GM13977 (cell line): Measurements from ENCODE around the gene CREB5.
A peak's percentile ranks its signal among the peaks of the same experiment; 100 is the strongest.

Experiments
- DNase-seq: peaks from one replicate; pipeline ENCODE4 v3.0.0; 2012; ENCODE audit warnings: low spot score
- CTCF ChIP-seq: IDR thresholded peaks from 2 replicates; pipeline ENCODE4 v1.5.1; 2012; ENCODE audit warnings: mild to moderate bottlenecking, control low read depth; ENCODE audit not compliant: insufficient read depth; ENCODE audit errors: extremely low read depth, missing control alignments
- in situ Hi-C: fragments of 300-500 bp; cut with MboI; formaldehyde crosslinking; loops from one replicate; pipeline ENCODE4 v1.12.0; 2022; ENCODE audit warnings: low sequenced_read_pairs, low pct_unique_long_range_greater_than_20kb, mixed read lengths, inconsistent platforms; ENCODE audit not compliant: unreplicated experiment

CREB5 gene

DNA sequence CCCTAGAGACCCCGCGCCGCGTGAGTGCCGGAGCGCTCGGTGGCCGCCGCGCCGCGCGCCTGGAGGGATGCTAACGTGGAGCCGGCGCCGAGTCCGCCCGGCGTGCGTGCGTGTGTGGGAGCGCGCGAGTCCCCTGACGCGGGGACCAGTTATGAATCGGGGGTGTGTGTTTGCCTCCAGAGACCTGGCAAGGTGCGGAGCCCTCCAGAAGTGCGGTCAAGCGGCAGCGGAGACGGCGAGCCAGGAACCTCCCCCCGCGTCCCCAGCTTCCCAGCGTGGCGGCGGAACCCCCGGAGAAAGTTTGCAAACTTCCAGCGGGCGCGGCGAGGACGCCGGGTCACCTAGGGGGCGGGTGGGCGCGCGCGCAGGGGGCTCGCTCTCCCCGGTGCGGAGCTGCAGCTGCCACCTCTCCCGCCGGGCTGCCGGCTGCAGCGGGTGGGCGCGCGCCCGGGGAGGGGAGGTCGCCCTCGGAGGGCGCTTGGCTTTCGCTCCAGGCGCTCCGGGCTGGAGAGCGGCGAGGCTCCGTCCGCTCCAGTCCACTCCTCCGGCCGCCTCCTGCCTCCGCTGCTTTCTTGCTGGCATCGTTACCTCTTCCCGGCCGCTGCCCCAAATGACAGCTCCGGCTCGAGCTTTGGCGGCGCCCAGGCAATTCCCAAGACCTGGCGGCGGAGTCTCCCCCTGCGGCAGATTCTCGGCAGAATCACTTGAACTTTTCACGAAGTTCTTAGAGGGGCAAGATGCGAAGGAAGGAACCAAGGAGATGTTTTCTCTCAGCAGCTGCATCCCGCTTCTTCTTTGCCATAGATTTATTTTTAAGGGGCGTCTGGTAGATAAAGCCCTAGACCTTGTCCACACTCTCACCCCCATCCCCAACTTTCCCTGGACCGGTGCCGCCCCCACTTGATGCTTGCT is 2.3 kb upstream of the CREB5 start:
- TF ChIP-seq CTCF = no peak
- DNase-seq = peak; percentile 38
- in situ Hi-C loops = no loop called here

DNA sequence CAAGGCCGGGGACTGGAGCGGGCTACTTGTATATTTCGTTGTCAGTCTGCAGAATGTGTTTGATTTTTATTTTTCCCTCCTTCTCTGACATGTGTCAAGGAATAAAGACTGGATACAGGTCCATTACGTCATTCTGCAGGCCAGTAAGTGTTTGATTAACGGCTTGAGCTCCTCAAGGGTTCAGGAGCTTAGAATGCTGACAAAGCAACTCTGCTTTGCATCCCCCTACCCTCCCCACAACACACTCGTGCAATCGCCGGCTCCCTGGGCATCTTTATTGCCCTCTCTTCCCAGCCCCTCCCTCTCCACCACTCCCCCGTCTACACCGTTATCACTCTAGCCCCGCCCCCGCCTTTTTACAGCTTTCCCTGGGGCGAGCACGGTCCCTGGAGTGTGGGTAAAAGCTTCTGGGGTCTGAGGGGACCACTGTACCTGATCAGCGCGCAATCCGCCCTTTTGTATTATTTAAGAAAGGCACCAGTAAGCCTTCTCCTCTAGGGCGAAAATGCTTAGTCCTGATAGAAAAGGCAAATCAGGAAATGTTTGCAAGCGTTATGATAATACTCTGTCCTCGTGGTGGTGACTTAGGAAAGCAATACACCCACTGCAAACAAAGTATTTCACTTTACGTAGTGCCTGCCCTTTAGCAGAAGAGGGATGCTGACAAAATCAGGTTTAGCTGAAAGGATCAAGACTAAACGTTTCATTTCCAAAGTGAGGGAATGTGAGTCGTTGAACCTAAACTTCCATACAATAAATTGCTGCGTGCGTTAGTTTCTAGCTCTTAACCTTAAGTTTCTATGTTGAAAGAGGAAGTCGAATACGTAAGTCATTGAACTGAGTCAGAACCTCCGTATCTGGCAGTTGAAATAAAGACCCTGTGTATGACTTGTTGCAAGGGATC is 1.4 kb upstream of the CREB5 start:
- in situ Hi-C loops = no loop called here
- no peak for TF ChIP-seq CTCF
- DNase-seq = peak; percentile 52

DNA sequence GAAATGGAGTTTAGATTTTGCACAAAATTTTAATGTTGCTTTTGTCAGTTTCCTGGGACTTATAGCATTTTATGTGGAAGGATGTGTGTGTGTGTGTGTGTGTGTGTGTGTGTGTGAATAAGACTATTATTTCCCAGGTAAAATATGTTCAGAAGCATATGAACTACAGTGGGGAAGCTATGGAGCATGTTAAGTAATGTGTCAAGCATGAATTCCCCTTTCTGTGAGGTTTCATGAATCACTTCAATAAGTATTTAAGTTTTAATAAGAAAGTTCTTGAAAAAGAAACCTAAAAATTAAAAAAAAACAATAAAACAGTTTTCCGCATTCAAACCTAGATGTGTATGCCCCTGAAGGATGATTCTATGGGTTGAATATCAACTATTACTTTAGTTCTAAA is 693 bp downstream of the CREB5 start:
- no peak for TF ChIP-seq CTCF
- no peak for DNase-seq
- in situ Hi-C loops = no loop called here

DNA sequence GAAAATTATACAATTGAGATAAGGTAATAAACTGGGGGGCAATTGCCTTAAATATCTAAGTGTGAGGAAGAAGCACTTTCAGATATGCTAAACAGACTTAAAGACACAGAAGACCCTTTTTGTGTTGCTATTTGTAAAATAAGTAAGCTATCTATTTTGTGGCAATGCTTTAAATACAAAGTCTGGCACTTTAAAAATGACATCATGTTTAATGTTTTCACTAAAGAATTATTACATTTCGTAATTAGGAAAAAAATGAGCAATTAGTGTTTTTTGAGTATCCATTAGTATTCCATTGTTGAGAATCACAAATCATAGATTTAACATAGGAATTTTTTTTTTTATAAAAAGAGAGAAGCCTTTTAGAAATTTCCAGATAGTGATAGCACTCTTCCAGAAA is 2.1 kb downstream of the CREB5 start:
- in situ Hi-C loops = no loop called here
- DNase-seq = no peak
- TF ChIP-seq CTCF = no peak

- in situ Hi-C loops = no loop called here
- no peak for DNase-seq
- no peak for TF ChIP-seq CTCF
Measured at GRCh38 chr7:28417321-28417940, 5.1 kb downstream of the CREB5 start.

- no peak for DNase-seq
- in situ Hi-C loops = no loop called here
- TF ChIP-seq CTCF = no peak
Measured at GRCh38 chr7:28418311-28418710, 6.0 kb downstream of the CREB5 start.
